OCI-M2 (cell line): ENCODE data around the gene SSTR3.

Source experiments
- DNase-seq: peaks from one replicate; lab custom pipeline; 2025; ENCODE audit not compliant: unreplicated experiment; lab: John Stamatoyannopoulos, UW

Gene SSTR3

DNA sequence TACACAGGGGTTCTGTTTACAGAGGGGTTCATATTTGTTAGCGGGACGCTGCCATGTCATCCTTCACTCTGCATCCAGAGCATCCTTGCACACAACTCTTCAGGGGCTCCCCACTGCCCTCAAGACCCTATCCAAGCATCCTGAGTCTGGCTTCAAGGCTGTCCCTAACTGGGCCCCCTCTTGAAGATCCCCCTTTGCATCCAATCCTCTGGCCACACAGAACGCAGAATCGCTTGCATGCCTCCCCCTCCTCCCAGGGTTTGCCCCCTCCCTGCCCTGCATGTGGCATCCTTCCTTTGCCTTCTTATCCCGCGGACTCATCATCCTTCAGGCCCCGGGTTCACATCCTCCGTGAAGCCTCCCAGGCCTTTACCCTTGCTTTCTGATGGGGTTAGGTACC, 42.9 kb downstream of the SSTR3 start:
- DNase-seq = no peak

DNA sequence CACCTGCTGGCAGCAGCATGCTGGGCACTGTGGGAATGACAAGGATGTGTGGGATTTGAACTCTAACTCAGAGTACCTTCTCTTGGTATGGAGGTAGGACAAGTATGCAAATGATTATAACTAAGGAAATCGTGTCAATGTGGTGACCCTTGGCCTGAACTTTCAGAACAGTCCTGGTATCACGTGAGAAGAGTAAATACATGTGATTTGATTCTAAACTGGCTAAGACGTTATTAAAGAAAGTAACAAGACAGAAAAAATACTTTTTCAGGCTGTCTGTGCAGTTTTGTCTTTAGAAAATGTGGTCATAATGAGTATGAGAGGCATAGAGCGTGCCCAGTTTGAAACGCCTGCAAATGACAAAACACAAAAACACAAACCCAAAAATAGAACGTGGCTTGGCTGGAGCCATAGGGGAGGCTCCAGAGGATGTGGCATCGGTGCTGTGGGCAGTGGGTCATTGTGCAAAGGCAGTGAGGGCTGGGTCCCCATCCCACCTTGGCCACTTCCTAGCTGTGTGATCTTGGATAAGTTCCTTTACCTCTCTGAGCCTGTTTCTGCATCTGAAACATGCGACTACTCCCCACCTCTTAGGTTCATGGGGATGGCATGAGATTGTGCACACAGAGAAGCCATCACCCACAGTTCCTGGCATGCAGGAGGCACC, 44.2 kb downstream of the SSTR3 start:
- no peak for DNase-seq

DNA sequence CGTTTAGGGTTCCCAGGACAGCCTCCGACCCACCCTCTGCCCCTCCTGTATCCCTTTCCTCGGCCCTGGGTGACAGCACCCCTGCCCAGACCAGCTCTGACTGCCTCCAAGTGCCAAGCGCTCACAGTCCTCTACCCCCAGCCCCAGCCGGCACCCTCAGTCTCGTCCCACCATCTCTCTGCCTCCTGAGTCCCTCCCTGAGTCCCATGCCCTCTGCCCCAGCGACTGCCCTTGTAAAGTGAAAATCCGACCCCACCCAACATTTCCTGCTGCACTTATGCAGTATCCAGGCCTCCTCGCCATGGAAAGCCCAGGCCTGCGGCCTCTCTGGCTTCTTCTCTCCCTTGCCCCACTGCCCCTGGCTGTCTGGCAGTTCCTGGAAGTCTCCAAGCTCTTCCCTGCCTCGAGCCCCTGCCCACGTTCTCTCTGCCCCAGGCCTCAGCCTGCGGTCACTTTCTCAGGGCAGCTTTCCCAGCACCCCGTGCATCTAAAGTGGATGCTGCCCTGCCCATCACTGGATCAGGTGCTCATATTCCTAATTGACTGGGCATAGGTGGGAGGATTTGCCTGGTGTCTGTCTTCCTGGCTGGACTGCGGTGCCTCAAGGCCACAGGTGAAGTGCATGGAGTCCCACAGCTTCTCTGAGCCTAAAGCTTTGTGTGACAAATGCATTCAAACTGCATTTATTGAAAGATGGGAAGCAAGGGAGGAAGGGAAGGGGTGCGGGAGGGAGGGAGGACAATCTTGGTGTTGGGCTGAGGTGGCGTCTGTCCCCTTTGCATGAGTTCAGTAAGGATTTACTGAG, 44.9 kb downstream of the SSTR3 start:
- DNase-seq = no peak

DNA sequence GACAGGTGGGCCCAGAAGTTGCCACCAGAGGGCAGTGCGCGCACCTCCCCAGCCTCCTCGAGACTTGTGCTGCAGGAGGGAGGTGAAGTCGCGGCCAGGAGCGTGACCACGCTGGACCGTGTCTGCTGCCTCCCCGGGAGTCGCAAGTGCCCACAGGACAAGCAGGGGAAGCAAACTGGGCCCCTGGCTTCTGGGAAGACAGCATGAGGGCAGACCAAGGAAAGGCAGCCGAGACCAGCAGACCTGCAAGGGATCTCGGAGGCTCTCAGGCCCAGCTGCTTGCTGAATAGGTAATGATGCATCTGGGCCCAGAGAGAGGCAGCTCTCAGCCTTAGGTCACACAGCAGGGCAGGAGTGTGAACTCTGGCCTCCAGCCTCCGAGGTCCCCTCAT, 45.6 kb downstream of the SSTR3 start:
- DNase-seq = no peak

DNA sequence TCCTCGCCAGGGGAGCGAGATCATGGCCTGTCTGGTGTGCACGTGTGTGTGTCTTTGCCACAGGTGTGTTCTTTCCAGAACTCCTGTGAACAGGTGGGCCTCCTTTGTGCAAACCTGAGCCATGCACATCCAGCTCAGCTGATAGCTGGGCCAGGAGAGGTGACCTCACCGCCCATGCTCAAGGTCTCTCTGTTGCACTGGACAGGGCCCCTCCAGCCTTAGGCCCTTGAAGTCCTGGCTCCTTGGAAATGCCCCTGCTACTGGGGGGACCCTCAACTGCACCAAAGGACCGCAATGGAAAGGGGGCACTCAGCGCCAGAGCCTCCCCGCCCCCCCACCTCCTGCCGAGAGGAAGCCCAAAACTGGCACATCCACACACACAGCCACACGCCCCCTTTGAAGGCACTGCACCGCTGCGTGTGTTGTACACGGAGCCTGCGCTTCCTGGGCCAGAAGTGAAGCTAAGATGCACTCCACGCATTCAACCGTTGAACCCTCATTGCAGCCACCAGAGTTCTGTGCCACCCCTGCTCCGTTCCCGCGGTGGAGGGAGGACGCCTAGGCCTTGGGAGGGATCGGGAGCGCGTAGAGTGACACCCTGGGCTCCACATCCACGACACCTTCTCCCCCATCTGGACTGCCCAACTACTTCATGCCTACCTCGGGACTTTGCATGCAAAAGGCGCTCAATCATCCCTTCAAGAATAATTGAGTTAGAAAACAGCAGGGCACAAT, 46.2 kb downstream of the SSTR3 start:
- no peak for DNase-seq

DNA sequence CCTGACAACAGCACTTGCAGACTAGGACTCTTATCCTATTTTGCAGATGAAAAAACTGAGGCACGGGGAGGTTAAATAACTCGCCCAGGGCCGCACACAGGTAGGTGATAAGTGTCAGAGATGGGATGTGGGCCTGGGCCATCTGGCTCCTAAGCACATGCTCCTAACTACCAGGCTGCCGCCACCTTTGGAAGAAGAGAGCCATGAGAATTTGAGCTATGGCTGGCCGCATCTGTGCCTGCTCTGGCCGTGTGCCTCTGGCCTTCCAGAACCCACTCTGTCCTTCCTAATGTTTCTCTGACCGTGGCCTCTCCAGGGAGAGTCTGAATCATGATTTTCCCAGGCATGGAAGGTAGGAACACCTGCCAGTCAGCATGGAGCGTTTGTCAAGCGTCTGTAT, 47.2 kb downstream of the SSTR3 start:
- DNase-seq = no peak

DNA sequence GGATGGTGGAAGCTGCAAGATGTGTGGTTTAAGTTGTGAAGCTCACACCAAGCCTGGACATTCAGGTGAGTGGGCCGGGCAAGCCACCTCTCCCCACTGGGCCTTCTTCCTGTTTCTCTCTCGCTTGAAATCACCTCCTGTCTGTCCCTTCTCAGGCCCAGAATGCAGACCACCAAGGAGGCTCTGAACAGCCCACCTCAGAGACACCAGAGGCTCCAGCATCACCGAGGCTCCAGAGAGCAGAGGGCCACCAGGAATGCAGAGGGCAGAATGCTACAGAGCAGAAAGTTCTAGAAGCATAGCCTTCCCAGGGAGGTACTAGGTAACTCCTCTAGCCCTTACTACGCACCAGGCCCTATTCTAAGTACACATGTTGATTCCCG, 47.8 kb downstream of the SSTR3 start:
- no peak for DNase-seq

DNA sequence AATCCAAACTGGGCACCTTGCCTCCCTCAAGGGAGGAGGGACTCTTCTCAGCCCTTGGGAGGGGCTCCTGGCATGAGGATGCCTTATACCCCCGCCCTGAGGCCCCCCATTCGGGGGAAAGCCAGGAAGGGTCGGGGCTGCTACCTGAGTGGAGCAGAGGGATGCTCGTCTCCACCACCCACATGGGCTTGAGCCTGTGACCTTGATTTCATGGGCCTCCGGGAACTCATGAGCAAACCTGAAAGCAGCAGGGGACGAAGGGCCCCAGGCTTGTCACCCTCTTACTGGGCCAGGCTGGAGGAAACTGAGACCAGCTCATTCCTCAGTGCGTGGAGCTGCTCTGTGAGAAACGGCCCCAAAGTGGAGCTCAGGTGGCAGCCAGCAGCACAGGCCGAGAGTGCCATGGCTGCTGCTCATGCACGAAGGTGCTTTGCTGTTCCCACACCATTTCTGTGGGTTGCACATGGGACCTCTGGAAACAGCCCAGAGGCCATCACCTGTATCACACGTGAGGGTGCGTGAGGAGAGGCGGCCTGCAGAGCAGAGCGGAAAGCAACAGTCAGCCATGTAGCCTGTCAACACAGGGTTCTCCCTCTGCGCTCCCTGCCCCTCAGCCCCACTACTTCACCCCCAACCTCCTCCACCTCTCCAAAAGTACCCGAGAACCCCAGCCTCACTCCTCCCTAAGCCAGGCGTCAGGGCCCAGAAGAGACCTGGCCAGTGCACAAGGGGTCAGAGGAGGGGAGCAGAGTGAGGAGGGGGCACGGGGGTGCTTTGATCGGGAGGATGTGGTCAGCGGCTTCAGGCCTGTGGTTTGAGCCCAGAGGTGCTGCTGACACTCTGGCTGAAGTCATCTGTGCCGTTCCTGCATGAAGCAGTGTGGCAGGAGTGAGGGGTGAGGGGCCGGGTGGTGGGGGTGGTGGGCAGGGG, 48.4 kb downstream of the SSTR3 start:
- no peak for DNase-seq

DNA sequence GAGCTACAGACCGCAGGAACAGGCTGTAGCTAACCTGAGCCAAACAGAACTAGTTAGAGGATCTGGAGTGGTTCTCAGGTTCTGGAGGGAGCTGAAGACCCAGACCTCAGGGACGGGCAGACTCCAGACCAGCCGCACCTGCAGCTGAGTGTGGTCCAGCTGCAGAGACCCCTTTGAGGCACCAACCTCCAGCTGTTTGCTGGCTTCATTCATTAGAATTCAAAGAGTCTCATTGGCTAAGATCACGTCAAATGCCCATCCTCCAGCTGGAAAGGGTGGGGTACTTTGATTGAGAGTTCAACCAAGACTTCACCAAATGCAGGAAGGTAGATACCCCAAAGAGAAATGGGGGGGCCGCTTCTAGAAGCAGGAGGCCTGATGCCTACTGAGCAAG, 49.2 kb downstream of the SSTR3 start:
- no peak for DNase-seq

DNA sequence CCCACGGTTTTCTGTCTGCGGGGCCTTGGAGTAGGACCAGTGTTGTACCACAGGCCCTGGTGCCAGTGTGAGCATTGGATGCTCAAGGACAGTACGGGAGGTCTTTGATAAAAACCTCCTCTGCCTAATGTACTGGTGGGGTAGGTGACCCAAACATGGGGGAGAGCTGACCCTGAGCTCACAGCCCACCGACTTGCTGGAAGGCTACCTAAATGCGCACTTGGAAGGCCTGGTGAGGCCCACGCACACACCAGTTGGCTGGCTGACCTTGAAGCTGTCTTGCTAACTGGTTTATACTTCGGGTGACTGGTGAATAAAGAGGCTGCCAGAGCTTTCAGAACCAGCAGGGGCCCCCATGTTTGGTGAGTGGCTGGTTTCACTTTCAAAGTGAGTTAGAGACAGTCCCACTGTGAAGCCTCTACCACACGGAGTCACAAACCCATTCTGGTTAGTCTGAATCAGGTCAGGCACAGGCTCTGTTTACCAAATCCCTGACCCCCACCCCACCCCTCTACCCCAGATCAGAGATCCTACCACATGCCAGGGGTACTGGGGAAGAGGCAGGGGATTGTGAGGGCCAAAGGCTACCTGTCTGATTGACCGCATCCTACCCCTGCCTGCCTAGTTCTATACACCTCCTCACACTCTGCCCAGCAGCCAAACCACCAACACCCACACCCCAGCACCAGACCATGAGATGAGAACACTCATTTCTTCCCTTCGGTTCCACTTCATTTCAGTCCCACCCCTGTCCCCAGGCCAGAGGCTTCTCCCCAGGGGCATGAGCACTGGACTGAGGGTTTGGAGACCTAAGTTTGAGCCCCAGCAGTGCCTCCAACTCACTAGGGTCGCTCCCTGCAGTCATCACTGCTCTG, 49.8 kb downstream of the SSTR3 start:
- DNase-seq = no peak

DNA sequence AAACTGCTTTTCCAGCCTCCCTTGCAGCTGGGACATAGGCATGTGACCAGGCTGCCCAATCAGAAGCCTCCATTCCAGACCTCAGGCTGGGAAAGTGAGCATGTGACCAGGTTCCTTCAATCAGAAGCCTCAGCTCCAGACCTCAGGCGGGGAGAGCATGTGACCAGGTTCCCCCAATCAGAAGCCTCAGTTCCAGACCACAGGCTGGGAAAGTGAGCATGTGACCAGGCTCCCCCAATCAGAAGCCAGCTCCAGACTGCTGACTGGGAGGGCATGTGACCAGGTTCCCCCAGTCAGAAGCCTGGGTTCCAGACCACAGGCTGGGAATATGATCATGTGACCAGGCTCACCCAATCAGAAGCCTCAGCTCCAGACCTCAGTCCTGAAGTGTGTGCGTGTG, 50.8 kb downstream of the SSTR3 start:
- DNase-seq = no peak

DNA sequence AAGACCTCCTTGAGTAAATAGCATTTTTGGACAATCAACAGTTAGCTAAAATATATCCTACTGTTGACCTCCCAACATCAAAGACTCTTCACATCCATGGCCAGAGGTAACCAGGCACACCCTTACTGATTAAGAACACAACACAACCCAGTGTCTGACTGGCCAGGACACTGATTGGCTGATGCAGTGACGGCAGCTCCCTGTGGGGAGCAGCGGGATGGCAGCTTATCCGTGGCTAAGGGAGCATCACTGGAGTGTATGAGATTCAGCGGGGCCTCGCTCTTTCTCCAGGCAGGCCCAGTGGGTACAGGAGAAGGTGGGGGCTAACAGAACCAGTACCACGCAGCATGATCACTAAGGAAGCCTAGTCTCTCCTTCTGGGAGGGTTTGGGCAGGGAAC, 52.2 kb downstream of the SSTR3 start:
- no peak for DNase-seq

DNA sequence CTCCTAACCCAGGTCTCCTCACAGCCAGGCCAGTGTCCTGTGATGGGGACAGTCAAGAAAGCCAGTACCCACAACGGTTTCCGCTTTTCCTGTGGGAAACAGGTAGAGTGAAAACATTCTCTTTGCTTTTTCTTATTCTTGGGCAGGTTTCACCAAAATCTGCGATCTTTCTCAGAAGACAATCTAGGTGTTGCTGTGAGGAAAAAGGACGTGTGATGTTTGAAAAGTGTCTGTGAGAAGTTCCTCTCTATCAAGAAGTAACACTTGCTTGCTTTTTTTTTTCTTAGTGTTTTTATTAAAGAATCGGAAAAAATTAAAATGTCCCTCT, 53.4 kb downstream of the SSTR3 start:
- DNase-seq = no peak

DNA sequence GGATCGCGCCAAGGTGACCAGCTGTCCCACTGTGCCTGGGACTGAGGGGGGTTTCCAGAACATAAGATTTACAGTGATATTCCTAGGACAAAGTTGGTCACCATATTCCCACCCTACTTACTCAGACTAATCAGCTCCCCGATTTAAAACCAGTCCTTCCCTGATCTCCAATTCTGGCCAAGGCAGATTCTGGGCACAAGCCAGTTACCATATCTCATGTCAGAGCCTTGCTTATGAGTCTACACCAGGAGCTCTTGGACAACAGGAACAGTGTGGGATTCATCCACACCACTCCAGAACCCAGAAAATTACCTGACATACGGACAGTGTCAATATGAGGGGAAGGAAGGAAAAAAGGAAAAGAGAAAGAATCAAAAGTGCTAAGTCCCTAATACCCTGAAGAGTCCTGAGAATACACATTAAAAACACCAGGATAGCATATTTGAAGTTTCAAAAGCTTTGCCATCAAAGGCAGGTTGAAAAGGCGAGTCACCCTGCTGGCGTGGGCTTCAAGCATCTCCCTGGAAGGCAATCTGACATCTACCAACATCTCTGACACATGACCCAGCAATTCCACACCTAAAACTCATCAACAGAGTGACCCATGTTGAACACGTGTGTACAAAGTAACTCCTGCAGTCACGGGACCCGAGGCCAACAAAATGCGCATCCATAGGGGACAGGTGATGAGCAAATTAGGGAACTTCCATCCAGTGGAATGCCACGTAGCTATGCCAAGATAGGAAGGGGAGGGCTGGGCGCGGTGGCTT, 54.6 kb downstream of the SSTR3 start:
- DNase-seq = no peak

DNA sequence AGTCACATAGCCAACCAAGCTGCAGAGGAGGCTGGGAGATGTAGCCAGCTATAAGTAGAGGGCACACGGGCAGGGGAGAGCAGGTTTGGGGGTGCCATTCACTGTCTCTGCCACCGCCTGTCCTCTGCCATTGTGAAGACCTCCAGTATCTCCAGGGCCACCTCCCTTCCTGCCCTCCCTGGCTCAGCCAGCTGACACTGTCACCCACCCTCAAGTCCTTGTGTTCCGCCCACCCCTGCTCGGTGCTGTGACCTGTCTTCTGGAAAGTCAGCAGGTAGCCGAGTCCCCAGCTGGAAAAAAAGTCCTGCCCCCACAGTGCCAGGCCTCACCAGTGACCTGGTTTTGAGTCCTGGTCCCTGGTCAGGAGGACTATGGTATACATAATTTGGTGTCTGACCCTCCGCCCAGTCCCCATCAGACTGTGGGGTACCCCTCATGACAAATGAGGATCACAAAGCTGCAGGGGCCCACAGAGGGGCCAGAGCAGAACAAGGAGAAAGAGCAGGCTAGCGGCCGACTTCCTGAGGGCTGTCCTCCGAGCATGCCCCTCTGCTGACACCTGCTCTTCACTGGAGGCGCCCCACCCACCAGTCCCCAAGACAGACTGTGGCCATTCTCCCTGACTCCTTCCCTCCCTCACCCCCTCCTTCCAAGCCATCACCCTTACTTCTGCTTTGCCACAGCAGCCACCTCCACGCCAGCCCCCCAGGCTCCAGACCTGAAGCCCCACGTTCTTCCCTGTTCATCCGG, 55.4 kb downstream of the SSTR3 start:
- DNase-seq = no peak

DNA sequence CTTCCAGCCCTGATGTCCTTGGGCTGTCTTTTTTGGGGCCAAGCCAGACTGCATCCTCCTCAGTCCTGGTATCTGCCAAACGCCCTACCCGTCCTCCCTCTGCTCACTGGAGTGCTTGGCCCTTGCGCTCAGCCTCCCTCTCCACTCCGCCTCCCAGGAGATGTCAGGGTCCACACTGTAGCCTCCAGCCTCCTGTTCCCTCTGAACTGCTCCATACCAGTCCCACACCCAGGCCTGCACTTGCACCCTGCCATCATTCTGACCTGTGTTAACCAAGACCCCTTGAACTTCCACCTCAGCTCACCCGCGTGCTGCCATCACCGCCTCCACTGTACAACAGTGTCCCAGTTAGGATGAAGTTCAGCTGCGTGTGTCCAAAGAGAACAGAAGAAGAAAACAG, 56.3 kb downstream of the SSTR3 start:
- DNase-seq = no peak

DNA sequence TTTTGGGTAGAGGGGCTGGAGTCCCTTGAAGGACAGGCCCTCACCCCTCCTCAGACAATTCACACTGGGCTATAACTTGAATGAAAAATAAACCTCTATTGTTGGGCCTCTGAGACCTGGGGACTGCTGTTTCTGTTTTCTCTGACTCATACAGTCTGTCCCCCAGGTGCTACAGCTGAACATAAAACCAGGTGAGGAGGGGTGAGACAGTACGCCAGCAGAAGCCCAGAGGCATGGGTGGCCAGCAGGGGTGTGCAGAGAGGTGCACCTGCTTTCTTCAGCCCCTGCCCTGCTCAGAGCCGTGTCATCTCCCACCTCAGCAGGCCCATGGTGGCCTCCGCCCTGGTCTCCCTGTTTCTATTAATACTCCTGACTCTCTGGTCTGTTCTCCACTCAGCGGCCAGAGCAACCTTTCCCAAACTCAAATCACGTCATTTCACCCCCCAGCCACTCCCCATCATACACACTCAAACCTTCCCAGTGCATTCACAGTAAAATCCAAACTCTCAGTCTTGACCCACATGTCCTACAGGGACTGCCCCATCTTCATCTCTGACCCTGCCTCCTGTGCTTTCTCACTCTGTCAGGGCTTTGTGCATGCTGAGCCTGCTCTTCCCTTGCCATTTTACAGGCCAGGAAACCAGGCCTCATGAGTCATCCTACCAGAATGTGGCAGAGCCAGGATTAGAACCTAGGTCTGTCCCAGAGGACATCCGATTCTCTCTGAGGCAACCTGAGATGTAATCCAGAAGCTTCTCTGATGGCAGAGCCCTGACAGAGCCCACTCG, 57.2 kb downstream of the SSTR3 start:
- DNase-seq = no peak
